Transverse colon (tissue), 4 donors: ENCODE results near the gene ARL15. TPM values are rescaled to one million over a fixed set of nuclear protein-coding genes. Genes with fewer than 3 reads are reported as not detected.

ENCODE experiments used
- DNase-seq: peaks from one replicate; pipeline ENCODE4 v3.0.0-alpha.2; 2019
- H3K27ac ChIP-seq, 4 donors: fragments of 200-600 bp; sonication (generic); 2 replicates each; pipeline ENCODE4 v1.5.1; 2016 to 2018; ENCODE audit warnings: inconsistent platforms in 4 of 4
- H3K27me3 ChIP-seq: fragments of 200-600 bp; sonication (generic); 2 replicates; pipeline ENCODE4 v1.5.1; 2017; ENCODE audit warnings: inconsistent platforms
- H3K36me3 ChIP-seq, 4 donors: fragments of 200-600 bp; sonication (generic); 2 replicates each; pipeline ENCODE4 v1.5.1; 2017 to 2019; ENCODE audit warnings: inconsistent platforms in 4 of 4
- H3K4me1 ChIP-seq, 4 donors: fragments of 200-600 bp; sonication (generic); 2 replicates each; pipeline ENCODE4 v1.5.1; 2017 to 2020; ENCODE audit warnings: inconsistent platforms in 4 of 4
- H3K4me3 ChIP-seq, 4 donors: fragments of 200-600 bp; sonication (generic); 1 replicate in 1 of 4; 2 replicates in 3 of 4; pipeline versions ENCODE4 v1.5.1 to v1.6.1; 2017 to 2019; ENCODE audit warnings: inconsistent platforms in 4 of 4
- H3K9me3 ChIP-seq, 2 donors: fragments of 200-600 bp; sonication (generic); 2 replicates each; pipeline ENCODE4 v1.5.1; 2017 to 2019; ENCODE audit warnings: inconsistent platforms in 2 of 2
- CTCF ChIP-seq, 5 experiments: fragments of 200-600 bp in 3 of 5; fragments of 450-650 bp in 2 of 5; sonication (generic) in 3 of 5; IDR thresholded peaks; 1 replicate in 2 of 5; 2 replicates in 3 of 5; pipeline ENCODE4 v1.5.1; 2016 to 2017; ENCODE audit warnings: antibody characterized with exemption in 5 of 5, inconsistent platforms in 3 of 5, mild to moderate bottlenecking in 2 of 5, moderate library complexity in 1 of 5
- EP300 ChIP-seq: sonication (generic); formaldehyde crosslinking; IDR thresholded peaks from one replicate; pipeline ENCODE4 v1.6.1; 2017; ENCODE audit warnings: antibody characterized with exemption, low read depth
- POLR2A ChIP-seq: fragments of 450-650 bp; IDR thresholded peaks from one replicate; pipeline ENCODE4 v1.6.1; 2016; ENCODE audit warnings: antibody characterized with exemption, mild to moderate bottlenecking, moderate library complexity
- POLR2AphosphoS5 ChIP-seq, 3 donors: sonication (generic); formaldehyde crosslinking; IDR thresholded peaks; one replicate each; pipeline ENCODE4 v1.6.1; 2016; ENCODE audit warnings: antibody characterized with exemption in 3 of 3
- WGBS, 2 donors: methylation state at CpG; one replicate each; pipeline ENCODE4 v1.1.5; 2018; ENCODE audit warnings: low coverage in 1 of 2; 5-methylcytosine and 5-hydroxymethylcytosine counted together
- in situ Hi-C, 4 donors: fragments of 200-750 bp; cut with MboI; loops; one replicate each; pipeline versions ENCODE4 v1.15.0 to v1.15.1; 2017; ENCODE audit warnings: low sequenced_read_pairs in 3 of 4, low pct_ligation_motif_present in 1 of 4, low pct_unique_long_range_greater_than_20kb in 1 of 4
- intact Hi-C: fragments of 100-400 bp; cut with DNase I; formaldehyde crosslinking; loops from one replicate; pipeline ENCODE4 v1.15.1; 2023; ENCODE audit warnings: low total_unique reads
- total RNA-seq, 4 donors: library from RNA; depleted of rRNA; stranded (reverse); fragments of >200 nt; gene quantifications; one replicate each; pipeline ENCODE4 v1.1.0, GENCODE V29; 2016

The ARL15 gene
- total RNA-seq, 4 donors from 2014 or later, result 9.0 to 57.1 (median 27.7) TPM

GRCh38 chr5:53922508-53923498, 387.6 kb downstream of the ARL15 start:
- WGBS, 2 donors, result 70 to 81% methylated on average over 8 of the region's 8 CpGs
- Histone ChIP-seq H3K27ac (no peak overlapping the region), H3K36me3 (no peaks in the 10 kb centered on the region), H3K4me1 (peaks cover 0 to 13% (median 0%) of the 10 kb centered on the region in 4 donors), H3K27me3 (no peaks in the 10 kb centered on the region), H3K4me3 (no peak overlapping the region), H3K9me3 (no peaks in the 10 kb centered on the region)
- no peak for TF ChIP-seq EP300
- no peak for TF ChIP-seq POLR2A
- no peak for TF ChIP-seq POLR2AphosphoS5 (IDR thresholded peaks at IDR 0.05)
- TF ChIP-seq CTCF (IDR thresholded peaks at IDR 0.05), result no peak
- intact Hi-C loops (no loop called here), in situ Hi-C loops (no loop called here)
- no peak for DNase-seq

- no peak overlapping the region for H3K4me3 ChIP-seq
- no peaks in the 10 kb centered on the region for H3K4me1 ChIP-seq
- no peaks in the 10 kb centered on the region for H3K36me3 ChIP-seq
- DNase-seq, result no peak
- no peak for TF ChIP-seq POLR2A
- TF ChIP-seq POLR2AphosphoS5 (IDR thresholded peaks at IDR 0.05), result no peak
- TF ChIP-seq EP300, result no peak
- no peak for TF ChIP-seq CTCF (IDR thresholded peaks at IDR 0.05)
- H3K27ac ChIP-seq, result no peak overlapping the region
- H3K27me3 ChIP-seq, result no peaks in the 10 kb centered on the region
- H3K9me3 ChIP-seq, result no peaks in the 10 kb centered on the region
- in situ Hi-C loops, result no loop called here
- intact Hi-C loops, result no loop called here
- WGBS, 2 donors, result 77 to 81% methylated on average over 3 of the region's 3 CpGs
These were observed 392.5 kb downstream of the ARL15 start for GRCh38 chr5:53917826-53918225.

DNA sequence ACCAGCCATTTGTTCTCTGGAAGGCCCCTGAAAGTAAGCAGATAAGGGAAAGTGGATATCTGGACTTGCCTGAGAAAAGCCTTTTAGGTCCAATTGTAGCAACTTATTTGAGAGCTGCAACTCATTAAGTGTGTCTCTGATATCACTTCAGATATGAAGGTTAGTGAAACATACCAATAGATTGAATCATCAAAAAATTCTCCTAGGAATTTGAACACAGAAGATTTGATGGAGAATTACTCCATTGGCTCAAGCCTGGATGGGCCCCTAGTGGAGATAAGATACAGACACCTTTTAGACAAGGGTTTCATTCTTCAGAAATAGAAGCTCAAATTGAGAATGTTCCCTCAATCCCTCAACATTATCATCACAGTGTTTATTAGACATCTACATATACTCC, 393.3 kb downstream of the ARL15 start:
- H3K27me3 ChIP-seq, result no peaks in the 10 kb centered on the region
- in situ Hi-C loops (no loop called here), intact Hi-C loops (no loop called here)
- H3K36me3 ChIP-seq, result no peaks in the 10 kb centered on the region
- H3K4me1 ChIP-seq, result no peaks in the 10 kb centered on the region
- no peaks in the 10 kb centered on the region for H3K9me3 ChIP-seq
- H3K27ac ChIP-seq, result no peak overlapping the region
- TF ChIP-seq POLR2A (no peak), CTCF (IDR thresholded peaks at IDR 0.05) (no peak), EP300 (no peak), POLR2AphosphoS5 (IDR thresholded peaks at IDR 0.05) (no peak)
- no peak for DNase-seq
- H3K4me3 ChIP-seq, result no peak overlapping the region

- Histone ChIP-seq H3K27me3 (no peaks in the 10 kb centered on the region), H3K4me3 (no peak overlapping the region), H3K9me3 (no peaks in the 10 kb centered on the region), H3K27ac (no peak overlapping the region), H3K4me1 (no peaks in the 10 kb centered on the region), H3K36me3 (no peaks in the 10 kb centered on the region)
- 88% methylated on average over 1 of the region's 1 CpG; no CpG with 5 or more reads in 1 of the 2 donors for WGBS, 2 donors
- no peak for TF ChIP-seq POLR2A
- TF ChIP-seq CTCF (IDR thresholded peaks at IDR 0.05), result no peak
- no peak for TF ChIP-seq POLR2AphosphoS5 (IDR thresholded peaks at IDR 0.05)
- TF ChIP-seq EP300, result no peak
- DNase-seq, result no peak
- in situ Hi-C loops, result no loop called here
- intact Hi-C loops, result no loop called here
These were observed 395.3 kb downstream of the ARL15 start for GRCh38 chr5:53915120-53915519.
